DOHH2 (cell line): ENCODE data around the gene KRT2.

Experiments used
- H3F3A ChIP-seq: fragments of 200-600 bp; sonication (generic), shearing (Covaris generic); 2 replicates; pipeline ENCODE4 v1.6.0; 2016; ENCODE audit warnings: antibody characterized with exemption, mild to moderate bottlenecking; ENCODE audit not compliant: control insufficient read depth, insufficient read depth
- H3K27ac ChIP-seq: fragments of 200-600 bp; sonication (generic); 2 replicates; pipeline ENCODE4 v1.5.1; 2014; ENCODE audit warnings: low read depth, mild to moderate bottlenecking, low read length, moderate library complexity
- H3K27me3 ChIP-seq: fragments of 200-600 bp; sonication (generic); 2 replicates; pipeline ENCODE4 v1.6.1; 2014; ENCODE audit warnings: mild to moderate bottlenecking, low read length, mixed read lengths; ENCODE audit not compliant: control insufficient read depth
- H3K36me3 ChIP-seq: fragments of 200-600 bp; sonication (generic); 2 replicates; pipeline ENCODE4 v1.6.1; 2014; ENCODE audit warnings: mild to moderate bottlenecking, low read length, moderate library complexity, mixed read lengths; ENCODE audit not compliant: control insufficient read depth
- H3K4me1 ChIP-seq: fragments of 200-600 bp; sonication (generic); 2 replicates; pipeline ENCODE4 v1.6.1; 2014; ENCODE audit warnings: mild to moderate bottlenecking, low read length, mixed read lengths; ENCODE audit not compliant: control insufficient read depth
- H3K4me2 ChIP-seq: fragments of 200-600 bp; sonication (generic); 2 replicates; pipeline ENCODE4 v1.6.0; 2014; ENCODE audit warnings: mild to moderate bottlenecking, low read length, moderate library complexity
- H3K4me3 ChIP-seq: fragments of 200-600 bp; sonication (generic); 2 replicates; pipeline ENCODE4 v1.5.1; 2014; ENCODE audit warnings: mild to moderate bottlenecking, low read length, mixed read lengths
- H3K79me2 ChIP-seq: fragments of 200-600 bp; sonication (generic); 2 replicates; pipeline ENCODE4 v1.6.1; 2014; ENCODE audit warnings: mild to moderate bottlenecking, low read length, mixed read lengths; ENCODE audit not compliant: control insufficient read depth
- H3K9me2 ChIP-seq: fragments of 200-600 bp; sonication (generic); replicated peaks from 2 replicates; pipeline ENCODE4 v1.6.1; 2014; ENCODE audit warnings: mild to moderate bottlenecking, low read length, mixed read lengths; ENCODE audit not compliant: control insufficient read depth
- H3K9me3 ChIP-seq: fragments of 200-600 bp; sonication (generic); 2 replicates; pipeline ENCODE4 v1.6.1; 2014; ENCODE audit warnings: antibody characterized with exemption, low read length, mixed read lengths; ENCODE audit not compliant: control insufficient read depth, insufficient read depth
- H4K20me1 ChIP-seq: fragments of 200-600 bp; sonication (generic); 2 replicates; pipeline ENCODE4 v1.6.0; 2014; ENCODE audit warnings: low read depth, mild to moderate bottlenecking, antibody characterized with exemption, low read length, moderate library complexity; ENCODE audit not compliant: control insufficient read depth, insufficient read depth
- CTCF ChIP-seq: fragments of 200-600 bp; sonication (generic); IDR thresholded peaks from one replicate; pipeline ENCODE4 v1.5.1; 2014; ENCODE audit warnings: antibody characterized with exemption, mild to moderate bottlenecking, low read depth, low read length; ENCODE audit not compliant: poor library complexity, severe bottlenecking
- EZH2phosphoT487 ChIP-seq: fragments of 200-600 bp; sonication (generic); IDR thresholded peaks from 2 replicates; pipeline ENCODE4 v1.6.1; 2017; ENCODE audit warnings: borderline replicate concordance, mild to moderate bottlenecking, antibody characterized with exemption, low read length, moderate library complexity, mixed read lengths

Gene KRT2

GRCh38 chr12:52651726-52652261, at the start of gene KRT2:
Gene KRT2, minus strand, starts transcription at chr12:52652211. Its CDS starts 69 bp downstream, at chr12:52652142.
- no peak for TF ChIP-seq EZH2phosphoT487
- no peak for TF ChIP-seq CTCF
- Histone ChIP-seq H3K4me3 (no peak within 1 kb of the TSS), H3K27ac (no peak within 1 kb of the TSS), H3F3A (no peaks in the 10 kb centered on the region), H3K79me2 (no peaks in the 10 kb centered on the region), H3K9me3 (no peaks in the 10 kb centered on the region), H3K27me3 (no peaks in the 10 kb centered on the region), H3K36me3 (no peaks in the 10 kb centered on the region), H3K9me2 (no peaks in the 10 kb centered on the region), H4K20me1 (no peaks in the 10 kb centered on the region), H3K4me1 (no peaks in the 10 kb centered on the region), H3K4me2 (no peak within 1 kb of the TSS)

DNA sequence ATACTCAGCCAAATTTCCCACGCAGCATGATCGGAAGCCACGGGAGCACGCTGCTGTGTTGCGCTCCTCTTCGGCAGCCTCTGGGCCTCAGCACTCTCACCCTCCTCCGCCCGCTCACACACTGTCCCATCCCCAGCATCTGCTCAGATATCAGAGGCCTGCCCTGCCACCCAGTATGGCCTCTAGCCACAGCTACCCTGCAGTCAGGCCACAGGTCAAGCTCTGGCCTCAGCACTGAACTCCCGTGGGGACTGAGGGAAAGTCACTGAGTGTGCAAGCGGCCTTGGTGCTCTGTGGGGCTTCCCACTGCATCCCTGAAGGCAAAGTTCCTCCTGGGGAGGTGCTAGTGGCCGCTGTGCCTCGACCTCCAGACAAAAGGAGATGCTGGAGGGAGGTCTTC, 49.3 kb upstream of the KRT2 start:
- no peaks in the 10 kb centered on the region for H3K9me2 ChIP-seq
- H3K27me3 ChIP-seq = no peaks in the 10 kb centered on the region; the same call in 1 of the 2 replicates
- H3K4me3 ChIP-seq = no peak overlapping the region
- TF ChIP-seq CTCF (no peak), EZH2phosphoT487 (no peak)
- H3K36me3 ChIP-seq = no peaks in the 10 kb centered on the region
- no peak overlapping the region for H3K4me2 ChIP-seq
- H3K9me3 ChIP-seq = no peaks in the 10 kb centered on the region
- H4K20me1 ChIP-seq = no peaks in the 10 kb centered on the region
- no peak overlapping the region for H3K27ac ChIP-seq
- H3K79me2 ChIP-seq = no peaks in the 10 kb centered on the region
- no peaks in the 10 kb centered on the region for H3K4me1 ChIP-seq
- no peaks in the 10 kb centered on the region for H3F3A ChIP-seq

- Histone ChIP-seq H4K20me1 (no peaks in the 10 kb centered on the region), H3K27me3 (no peaks in the 10 kb centered on the region), H3K36me3 (no peaks in the 10 kb centered on the region), H3K27ac (no peak overlapping the region), H3F3A (no peaks in the 10 kb centered on the region), H3K79me2 (no peaks in the 10 kb centered on the region), H3K9me3 (no peaks in the 10 kb centered on the region), H3K4me2 (no peak overlapping the region), H3K4me3 (no peak overlapping the region), H3K4me1 (no peaks in the 10 kb centered on the region), H3K9me2 (no peaks in the 10 kb centered on the region)
- no peak for TF ChIP-seq CTCF
- no peak for TF ChIP-seq EZH2phosphoT487
Observed at GRCh38 chr12:52699960-52700359, 47.9 kb upstream of the KRT2 start.
